HG03457 (cell line): Measurements from ENCODE around the gene SENP8.
"Not testable (repeated sequence)": the region's sequence is repeated elsewhere in the genome, so short reads cannot be mapped to it uniquely, and the experiment has no call there.

ENCODE experiments used
- ATAC-seq: cut with Tn5 transposase; IDR thresholded peaks from one replicate; pipeline ENCODE4 v1.9.1; 2021; ENCODE audit warnings: moderate number of reproducible peaks; ENCODE audit not compliant: unreplicated experiment

The SENP8 gene

GRCh38 chr15:72118017-72118978 is at the start of gene SENP8, which contains the start of gene MYO9A:
Gene SENP8 (plus strand): TSS chr15:72118403. CDS start chr15:72139624, 21,221 bp downstream.
Gene MYO9A (minus strand): TSS chr15:72118150. CDS start chr15:72046563, 71,587 bp downstream.
- ATAC-seq: peak; percentile 58

DNA sequence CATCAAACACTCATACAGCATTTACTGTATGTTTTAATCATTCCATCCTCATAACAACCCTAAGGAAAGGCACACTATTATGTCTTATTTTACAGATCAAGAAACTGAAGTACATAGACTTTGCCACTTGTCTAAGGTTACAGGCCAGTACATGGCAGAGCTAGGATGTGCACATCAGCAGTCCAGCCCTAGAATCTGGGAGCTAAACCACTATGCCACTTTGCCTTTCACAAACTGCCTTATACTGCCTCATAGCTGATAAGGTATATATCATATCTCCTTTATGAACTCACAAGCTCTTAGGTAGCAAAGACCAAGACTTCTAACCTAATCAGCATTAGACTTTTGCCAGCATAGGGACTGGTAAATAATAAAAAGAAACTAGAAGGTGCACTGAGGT is 49.3 kb upstream of the SENP8 start:
- ATAC-seq: no peak

- ATAC-seq: no peak
Measured at GRCh38 chr15:72070817-72071447, 47.3 kb upstream of the SENP8 start.

GRCh38 chr15:72071448-72071825 is 46.8 kb upstream of the SENP8 start:
- ATAC-seq: not testable (repeated sequence)

DNA sequence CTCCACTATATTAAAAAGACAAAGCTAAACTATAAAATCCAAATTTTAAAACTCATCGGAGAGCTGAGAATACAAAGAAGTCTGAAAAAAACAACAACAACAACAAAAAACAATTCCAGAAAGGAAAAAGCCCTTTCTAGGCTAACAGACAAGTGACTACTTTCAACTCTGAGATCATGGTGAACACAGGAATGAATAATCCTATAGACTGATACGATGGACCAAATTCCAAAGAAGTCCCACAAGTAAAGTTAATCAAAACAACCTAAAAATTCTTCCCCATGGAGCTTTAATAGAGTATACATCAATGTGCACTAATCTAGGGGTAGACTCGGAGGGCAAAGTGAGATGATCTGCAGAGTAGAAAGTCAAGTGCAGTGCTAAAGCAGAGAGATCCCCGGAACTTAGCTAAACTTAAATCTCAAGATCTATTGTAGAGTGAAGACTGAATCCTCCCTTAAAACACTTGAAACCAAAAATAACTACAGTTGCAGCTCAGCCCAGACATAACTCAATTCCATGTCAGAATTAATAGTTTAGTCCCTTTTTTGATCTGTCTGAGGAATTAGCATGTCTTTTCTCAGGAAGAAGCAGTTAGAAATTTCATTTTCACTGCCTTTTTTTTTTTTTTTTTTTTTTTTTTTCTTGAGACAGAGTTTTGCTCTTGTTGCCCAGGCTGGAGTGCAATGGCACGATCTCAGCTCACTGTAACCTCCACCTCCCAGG is 43.7 kb upstream of the SENP8 start:
- ATAC-seq: no peak

GRCh38 chr15:72077950-72078349 is 40.3 kb upstream of the SENP8 start:
- no peak for ATAC-seq

DNA sequence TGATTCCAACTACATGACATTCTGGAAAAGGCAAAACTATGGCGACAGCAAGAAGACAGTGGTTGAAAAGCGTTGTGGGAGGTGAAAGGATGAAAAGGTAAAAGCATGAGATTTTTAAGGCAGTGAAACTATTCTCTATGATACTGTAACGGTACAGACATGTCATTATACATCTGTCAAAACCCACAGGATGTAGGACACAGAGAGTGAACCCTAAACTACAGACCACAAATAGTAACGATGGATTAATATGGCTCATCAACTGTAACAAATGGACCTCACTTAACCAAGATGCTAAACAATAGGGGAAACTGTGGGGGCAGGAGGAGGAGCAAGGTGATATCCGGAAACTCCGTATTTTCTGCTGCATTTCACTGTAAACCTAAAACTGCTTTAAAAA is 39.3 kb upstream of the SENP8 start:
- peak; percentile 73 for ATAC-seq

DNA sequence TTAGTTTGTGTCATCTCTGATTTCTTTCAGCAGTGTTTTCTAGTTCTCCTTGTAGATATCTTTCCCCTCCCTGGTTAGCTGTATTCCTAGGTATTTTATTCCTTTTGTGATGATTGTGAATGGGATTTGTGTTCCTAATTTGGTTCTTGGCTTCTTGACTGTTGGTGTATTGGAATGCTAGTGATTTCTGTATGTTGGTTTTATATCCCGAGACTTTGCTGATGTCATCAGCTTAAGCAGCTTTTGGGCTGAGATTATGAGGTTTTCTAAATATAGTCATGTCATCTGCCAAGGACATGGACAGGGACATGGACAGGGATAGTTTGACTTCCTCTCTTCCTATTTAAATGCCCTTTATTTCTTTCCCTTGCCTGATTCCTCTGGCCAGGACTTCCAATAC is 36.0 kb upstream of the SENP8 start:
- ATAC-seq: no peak

GRCh38 chr15:72086010-72086697 is 32.0 kb upstream of the SENP8 start:
- ATAC-seq: no peak

GRCh38 chr15:72086920-72087648 is 31.1 kb upstream of the SENP8 start:
- no peak for ATAC-seq

- ATAC-seq: no peak
Measured at GRCh38 chr15:72092006-72092405, 26.2 kb upstream of the SENP8 start.

DNA sequence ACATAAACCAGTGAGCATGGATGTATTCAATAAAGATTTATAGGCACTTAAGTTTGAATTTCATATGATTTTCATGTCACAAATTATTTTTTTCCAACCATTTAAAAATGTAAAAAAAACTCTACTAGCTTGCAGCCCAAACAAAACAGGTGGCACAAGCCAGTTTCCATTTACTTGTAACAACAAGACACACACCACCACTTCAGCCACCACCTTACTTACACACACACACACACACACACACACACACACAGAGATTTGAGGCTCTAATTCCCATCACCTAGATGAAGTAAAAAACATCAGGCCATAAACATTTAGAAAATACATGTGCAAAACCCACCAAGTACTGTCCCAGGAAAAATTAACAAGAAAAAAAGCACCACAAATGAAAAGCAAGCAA is 25.5 kb upstream of the SENP8 start:
- no peak for ATAC-seq

DNA sequence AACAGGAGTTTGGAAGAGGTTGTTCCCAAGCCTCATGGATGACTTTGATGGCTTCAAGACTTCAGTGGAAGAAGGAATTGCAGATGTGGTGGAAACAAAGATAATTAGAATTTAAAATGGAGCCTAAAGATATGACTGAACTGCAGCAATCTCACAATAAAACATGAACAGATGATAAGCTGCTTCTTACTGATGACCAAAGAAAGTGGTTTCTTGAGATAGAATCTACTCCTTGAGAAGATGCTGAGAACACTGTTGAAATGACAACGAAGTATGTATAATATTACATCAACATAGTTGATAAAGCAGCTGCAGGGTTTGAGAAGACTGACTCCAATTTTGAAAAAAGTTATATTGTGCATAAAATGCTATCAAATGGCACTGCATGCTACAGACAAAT is 21.4 kb upstream of the SENP8 start:
- no peak for ATAC-seq

DNA sequence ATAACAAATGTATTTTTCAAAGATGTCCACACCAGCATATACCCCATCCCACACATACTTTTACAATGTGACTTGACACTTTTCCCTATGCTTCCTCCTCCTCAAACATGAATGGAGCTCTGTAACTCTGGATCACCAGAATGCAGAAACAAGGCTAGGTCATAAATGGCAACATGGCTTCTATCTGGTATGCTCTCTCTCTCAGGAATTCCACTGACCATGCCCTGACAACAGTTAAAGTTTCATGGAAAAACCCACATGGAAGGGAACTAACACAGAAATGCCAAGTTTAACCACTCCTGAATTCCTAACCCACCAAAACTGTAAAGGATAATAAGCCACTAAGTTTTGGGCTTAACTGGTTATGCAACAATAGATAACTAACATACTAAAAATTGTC is 20.2 kb upstream of the SENP8 start:
- no peak for ATAC-seq

- no peak for ATAC-seq
Measured at GRCh38 chr15:72099155-72099554, 19.0 kb upstream of the SENP8 start.

- ATAC-seq: not testable (repeated sequence)
Measured at GRCh38 chr15:72100551-72100950, 17.7 kb upstream of the SENP8 start.

DNA sequence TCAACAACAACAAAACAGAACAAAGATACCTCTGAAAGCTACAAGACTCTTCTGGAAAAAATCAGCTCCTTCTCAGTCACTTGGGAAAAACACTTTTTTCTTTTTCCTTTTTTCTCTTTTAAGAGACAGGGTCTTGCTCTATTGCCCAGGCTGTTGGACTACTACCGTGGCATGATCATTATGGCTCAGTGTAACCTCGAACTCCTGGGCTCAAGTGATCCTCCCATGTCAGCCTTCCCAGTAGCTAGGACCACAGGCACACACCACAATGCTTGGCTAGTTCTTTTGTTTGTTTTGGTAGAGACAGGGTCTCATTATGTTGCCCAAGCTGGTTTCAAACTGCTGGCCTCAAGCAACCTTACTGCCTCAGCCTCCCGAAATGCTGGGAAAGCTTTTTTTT is 13.1 kb upstream of the SENP8 start:
- ATAC-seq: no peak

- no peak for ATAC-seq
Measured at GRCh38 chr15:72106068-72106467, 12.1 kb upstream of the SENP8 start.

GRCh38 chr15:72110355-72110754 is 7.8 kb upstream of the SENP8 start:
- no peak for ATAC-seq

- no peak for ATAC-seq
Measured at GRCh38 chr15:72112116-72112515, 6.1 kb upstream of the SENP8 start.
